ENCODE results near the gene IL4R. TPM values are rescaled to one million over a fixed set of nuclear protein-coding genes. Genes with fewer than 3 reads are reported as not detected.

The IL4R gene
- total RNA-seq, 1 donor from 2014 or later, result 434 TPM

- H3K27ac Mint-ChIP-seq, result no peak overlapping the region
- H3K4me1 Mint-ChIP-seq (ENCODE audit: low read depth), result peaks cover 36% of the 10 kb centered on the region
- no peak overlapping the region for H3K4me3 Mint-ChIP-seq (ENCODE audit: low read depth)
- intact Hi-C loops (cut with micrococcal nuclease), result no loop called here
- peaks cover 15% of the 10 kb centered on the region for H3K9me3 Mint-ChIP-seq
- H3K36me3 Mint-ChIP-seq (ENCODE audit: low read depth), result peaks cover 16% of the 10 kb centered on the region
- H3K27me3 Mint-ChIP-seq (ENCODE audit: low read depth), result no peaks in the 10 kb centered on the region
- DNase-seq (ENCODE audit: low spot score), result no peak
Observed at GRCh38 chr16:27373312-27373711, 59.5 kb downstream of the IL4R start.

- Mint-ChIP-seq H3K27me3 (ENCODE audit: low read depth) (no peaks in the 10 kb centered on the region), H3K4me3 (ENCODE audit: low read depth) (no peak overlapping the region), H3K36me3 (ENCODE audit: low read depth) (peaks cover 16% of the 10 kb centered on the region), H3K27ac (no peak overlapping the region), H3K9me3 (peaks cover 15% of the 10 kb centered on the region), H3K4me1 (ENCODE audit: low read depth) (peaks cover 34% of the 10 kb centered on the region)
- no peak for DNase-seq (ENCODE audit: low spot score)
- intact Hi-C loops (cut with micrococcal nuclease), result loop anchor here (1.0 to 2.0 kb wide), 3 partner anchors 28 to 196 kb away; partner anchors contain the start of gene IL21R
Observed at GRCh38 chr16:27374221-27374803, 60.5 kb downstream of the IL4R start.

GRCh38 chr16:27374804-27375425 lies 61.1 kb downstream of the IL4R start:
- no peak for DNase-seq (ENCODE audit: low spot score)
- Mint-ChIP-seq H3K4me3 (ENCODE audit: low read depth) (no peak overlapping the region), H3K36me3 (ENCODE audit: low read depth) (peaks cover 11% of the 10 kb centered on the region), H3K9me3 (peaks cover 9% of the 10 kb centered on the region), H3K4me1 (ENCODE audit: low read depth) (peaks cover 30% of the 10 kb centered on the region), H3K27ac (no peak overlapping the region), H3K27me3 (ENCODE audit: low read depth) (no peaks in the 10 kb centered on the region)
- intact Hi-C loops (cut with micrococcal nuclease), result loop anchor here (1.0 to 2.0 kb wide), 3 partner anchors 27 to 196 kb away; partner anchors contain the start of gene IL21R

DNA sequence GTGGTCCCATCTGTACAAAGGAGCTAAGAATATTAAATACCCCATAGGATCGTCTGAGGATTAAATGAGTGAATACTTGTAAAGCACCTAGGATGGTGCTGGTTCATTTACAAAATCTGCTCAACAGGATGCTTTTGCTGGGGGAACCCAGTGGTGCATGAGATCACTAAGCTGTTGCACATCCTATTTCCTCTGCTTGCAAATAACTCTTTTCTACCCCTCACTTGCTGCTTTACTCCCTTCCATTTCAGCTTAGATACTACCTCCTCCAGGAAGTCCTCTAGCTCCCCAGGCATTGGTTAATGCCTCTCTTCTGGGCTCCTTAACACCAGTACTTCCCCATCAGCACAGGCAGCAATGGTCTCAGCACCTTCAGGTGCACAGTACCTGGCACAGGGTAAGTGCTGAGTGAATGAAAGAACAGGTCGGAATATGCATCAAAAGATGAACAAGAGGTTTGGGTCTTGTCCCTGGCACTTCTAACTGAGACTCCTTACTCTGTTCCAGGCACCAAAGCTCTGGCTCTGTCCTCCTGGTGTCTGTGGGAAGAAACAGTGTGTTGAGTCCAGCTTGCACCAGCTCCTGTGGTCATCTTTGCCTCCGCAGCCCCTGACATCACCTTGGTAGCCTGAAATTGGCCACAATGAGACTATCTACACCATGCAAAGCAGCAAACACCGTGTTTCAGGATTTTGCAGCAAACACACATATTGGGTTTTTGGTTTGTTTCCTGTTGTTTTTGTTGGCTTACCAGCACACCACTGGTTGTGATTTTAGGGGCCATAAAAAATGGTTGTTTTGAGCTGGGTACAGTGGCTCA lies 64.1 kb downstream of the IL4R start:
- Mint-ChIP-seq H3K27ac (peak overlapping the region; percentile 78), H3K9me3 (no peaks in the 10 kb centered on the region), H3K36me3 (ENCODE audit: low read depth) (no peaks in the 10 kb centered on the region), H3K27me3 (ENCODE audit: low read depth) (no peaks in the 10 kb centered on the region), H3K4me3 (ENCODE audit: low read depth) (peak overlapping the region; percentile 35), H3K4me1 (ENCODE audit: low read depth) (peaks cover 31% of the 10 kb centered on the region)
- intact Hi-C loops (cut with micrococcal nuclease), result no loop called here
- DNase-seq (ENCODE audit: low spot score), result no peak

DNA sequence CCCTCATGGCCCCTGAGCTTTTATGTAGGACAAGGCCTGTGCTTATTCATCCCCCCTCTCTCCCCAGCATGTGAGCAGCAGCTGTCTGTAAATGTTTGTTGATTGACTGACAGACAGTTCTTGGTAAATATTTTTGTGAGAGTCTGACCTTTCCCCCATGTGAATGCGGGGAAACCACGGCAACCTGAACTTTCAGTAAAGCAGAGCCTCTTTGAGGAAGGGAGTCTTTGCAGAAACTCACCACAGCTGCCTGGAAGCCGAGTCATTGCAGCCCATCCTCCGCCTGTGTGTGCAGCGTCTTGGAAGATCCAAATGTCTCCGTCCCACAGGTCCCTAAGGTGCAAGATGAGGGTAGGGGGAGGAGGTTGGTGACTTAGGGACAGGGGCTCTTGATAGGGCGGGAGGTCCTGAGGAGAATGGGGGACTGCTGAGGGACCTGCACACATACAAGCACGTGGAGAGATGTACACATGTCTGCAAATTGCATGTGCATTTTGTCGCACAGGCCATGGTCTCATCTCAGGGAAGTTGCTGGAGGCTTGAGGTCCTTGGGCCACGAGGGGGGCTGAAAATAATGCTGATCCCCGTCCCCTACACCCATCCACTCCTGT lies 65.2 kb downstream of the IL4R start:
- no peak overlapping the region for H3K4me3 Mint-ChIP-seq (ENCODE audit: low read depth)
- no peaks in the 10 kb centered on the region for H3K27me3 Mint-ChIP-seq (ENCODE audit: low read depth)
- H3K36me3 Mint-ChIP-seq (ENCODE audit: low read depth), result no peaks in the 10 kb centered on the region
- H3K4me1 Mint-ChIP-seq (ENCODE audit: low read depth), result peaks cover 31% of the 10 kb centered on the region
- DNase-seq (ENCODE audit: low spot score), result no peak
- intact Hi-C loops (cut with micrococcal nuclease), result no loop called here
- H3K9me3 Mint-ChIP-seq, result peaks cover 3% of the 10 kb centered on the region
- H3K27ac Mint-ChIP-seq, result peak overlapping the region; percentile 53

DNA sequence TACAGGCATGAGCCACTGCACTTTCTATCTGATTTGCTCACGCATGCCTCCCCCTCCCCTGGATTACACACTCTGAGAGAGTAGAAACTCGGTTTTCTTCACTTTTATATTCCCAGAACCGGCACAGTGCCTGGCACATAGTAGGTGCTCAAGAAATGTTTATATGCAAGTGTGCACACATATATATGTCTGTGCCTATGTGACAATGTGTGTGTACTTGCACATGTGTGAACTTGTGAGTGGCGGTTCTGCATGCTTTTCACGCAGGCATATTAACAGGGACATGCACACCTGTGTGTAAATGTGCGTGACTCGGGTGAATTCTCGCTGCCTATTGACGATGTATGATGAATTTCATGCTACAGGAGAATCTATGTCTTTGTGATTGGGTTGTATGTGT lies 66.1 kb downstream of the IL4R start:
- peaks cover 9% of the 10 kb centered on the region for H3K36me3 Mint-ChIP-seq (ENCODE audit: low read depth)
- no peak overlapping the region for H3K4me3 Mint-ChIP-seq (ENCODE audit: low read depth)
- no peaks in the 10 kb centered on the region for H3K27me3 Mint-ChIP-seq (ENCODE audit: low read depth)
- H3K4me1 Mint-ChIP-seq (ENCODE audit: low read depth), result peaks cover 35% of the 10 kb centered on the region
- H3K27ac Mint-ChIP-seq, result no peak overlapping the region
- peaks cover 12% of the 10 kb centered on the region for H3K9me3 Mint-ChIP-seq
- intact Hi-C loops (cut with micrococcal nuclease), result no loop called here
- DNase-seq (ENCODE audit: low spot score), result no peak

DNA sequence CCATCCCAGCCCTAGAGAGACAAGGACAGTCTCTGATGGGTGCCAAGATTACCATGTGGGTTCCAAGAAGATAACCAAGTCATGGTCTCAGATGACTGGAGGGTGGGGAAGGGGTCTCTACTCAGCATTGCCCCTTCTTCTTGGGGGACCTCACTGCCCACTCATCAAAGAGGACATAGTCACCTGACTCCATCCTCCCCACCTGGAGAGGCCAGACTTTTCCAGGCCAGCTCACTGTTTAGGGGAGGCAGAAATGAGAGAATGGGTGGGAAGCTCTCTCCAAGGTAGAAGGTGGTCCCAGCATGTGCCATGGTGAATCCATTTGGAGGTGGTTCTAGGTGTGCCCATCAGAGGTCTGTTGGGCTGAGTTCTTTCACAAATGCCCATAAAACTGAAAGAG lies 67.5 kb downstream of the IL4R start:
- Mint-ChIP-seq H3K27me3 (ENCODE audit: low read depth) (no peaks in the 10 kb centered on the region), H3K9me3 (peaks cover 13% of the 10 kb centered on the region), H3K27ac (no peak overlapping the region), H3K4me1 (ENCODE audit: low read depth) (peaks cover 34% of the 10 kb centered on the region), H3K36me3 (ENCODE audit: low read depth) (peaks cover 10% of the 10 kb centered on the region), H3K4me3 (ENCODE audit: low read depth) (no peak overlapping the region)
- no peak for DNase-seq (ENCODE audit: low spot score)
- intact Hi-C loops (cut with micrococcal nuclease), result no loop called here

- intact Hi-C loops (cut with micrococcal nuclease), result no loop called here
- peaks cover 16% of the 10 kb centered on the region for H3K9me3 Mint-ChIP-seq
- H3K27me3 Mint-ChIP-seq (ENCODE audit: low read depth), result no peaks in the 10 kb centered on the region
- peaks cover 32% of the 10 kb centered on the region for H3K4me1 Mint-ChIP-seq (ENCODE audit: low read depth)
- H3K36me3 Mint-ChIP-seq (ENCODE audit: low read depth), result peaks cover 10% of the 10 kb centered on the region
- peak overlapping the region; percentile 29 for H3K27ac Mint-ChIP-seq
- no peak for DNase-seq (ENCODE audit: low spot score)
- H3K4me3 Mint-ChIP-seq (ENCODE audit: low read depth), result no peak overlapping the region
Observed at GRCh38 chr16:27381974-27382855, 68.4 kb downstream of the IL4R start.

- no peak for DNase-seq (ENCODE audit: low spot score)
- Mint-ChIP-seq H3K27ac (peak overlapping the region; percentile 31), H3K4me1 (ENCODE audit: low read depth) (peaks cover 29% of the 10 kb centered on the region), H3K4me3 (ENCODE audit: low read depth) (no peak overlapping the region), H3K9me3 (peaks cover 21% of the 10 kb centered on the region), H3K36me3 (ENCODE audit: low read depth) (peaks cover 10% of the 10 kb centered on the region), H3K27me3 (ENCODE audit: low read depth) (no peaks in the 10 kb centered on the region)
- intact Hi-C loops (cut with micrococcal nuclease), result no loop called here
Observed at GRCh38 chr16:27383556-27384243, 69.9 kb downstream of the IL4R start.

DNA sequence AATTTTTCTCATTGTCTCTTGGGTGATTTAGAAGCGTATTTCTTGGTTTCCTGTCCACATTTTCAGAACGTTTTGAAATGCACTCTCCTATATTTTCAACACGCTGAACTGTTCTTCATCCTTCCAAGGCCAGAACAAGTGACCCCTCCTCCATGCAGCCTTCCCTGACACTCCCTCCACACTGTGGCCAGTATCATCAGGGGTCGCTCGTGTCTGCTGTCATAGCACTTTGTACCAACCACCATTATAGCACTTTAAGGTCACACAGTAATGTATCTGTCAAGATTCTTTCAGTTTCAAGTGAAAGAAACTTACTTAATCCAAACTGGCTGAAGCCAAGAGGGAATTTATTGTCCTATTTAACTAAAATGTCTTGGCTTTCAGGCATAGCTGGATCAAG lies 70.7 kb downstream of the IL4R start:
- H3K4me1 Mint-ChIP-seq (ENCODE audit: low read depth), result peaks cover 28% of the 10 kb centered on the region

DNA sequence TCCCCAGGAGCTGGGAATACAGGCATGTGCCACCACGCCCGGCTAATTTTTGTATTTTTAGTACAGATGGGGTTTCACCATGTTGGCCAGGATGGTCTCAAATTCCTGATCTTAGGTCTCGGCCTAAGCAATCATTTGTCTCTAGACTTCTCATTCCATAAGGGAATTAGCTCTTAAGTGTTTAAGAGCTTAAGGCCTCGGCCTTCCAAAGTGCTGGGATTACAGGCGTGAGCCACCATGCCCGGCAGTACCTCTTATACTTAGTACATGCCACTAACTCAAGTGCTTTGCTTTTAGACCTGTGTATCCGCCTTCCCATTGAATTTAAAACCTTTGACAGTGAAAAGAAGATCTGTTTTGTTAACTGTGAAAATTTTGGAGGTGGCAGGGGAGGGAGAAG lies 71.6 kb downstream of the IL4R start:
- intact Hi-C loops (cut with micrococcal nuclease), result no loop called here
- Mint-ChIP-seq H3K4me3 (ENCODE audit: low read depth) (no peak overlapping the region), H3K4me1 (ENCODE audit: low read depth) (peaks cover 27% of the 10 kb centered on the region), H3K9me3 (peaks cover 27% of the 10 kb centered on the region), H3K27ac (no peak overlapping the region), H3K36me3 (ENCODE audit: low read depth) (peaks cover 15% of the 10 kb centered on the region), H3K27me3 (ENCODE audit: low read depth) (no peaks in the 10 kb centered on the region)
- DNase-seq (ENCODE audit: low spot score), result no peak

More for the DNA sequence above, 70.7 kb downstream of the IL4R start:
- H3K27me3 Mint-ChIP-seq (ENCODE audit: low read depth), result no peaks in the 10 kb centered on the region
- H3K9me3 Mint-ChIP-seq, result peaks cover 24% of the 10 kb centered on the region
- DNase-seq (ENCODE audit: low spot score), result no peak
- H3K36me3 Mint-ChIP-seq (ENCODE audit: low read depth), result peaks cover 12% of the 10 kb centered on the region
- intact Hi-C loops (cut with micrococcal nuclease), result no loop called here
- H3K27ac Mint-ChIP-seq, result no peak overlapping the region
- H3K4me3 Mint-ChIP-seq (ENCODE audit: low read depth), result no peak overlapping the region

Measured in activated T-helper 2 cell treated with anti-CD3 and anti-CD28 coated beads, Interferon-gamma antibody, Interleukin-2, Interleukin-4, amounts not matched to agents 10 μg/mL and 5 μg/mL and 100 μg/mL, durations not matched to agents 14 hours and 24 hours and 36 hours (primary cell).